WTC11 (cell line): Measurements from ENCODE around the gene SORCS2.

Source experiments
- ATF2 ChIP-seq: sonication (generic); formaldehyde crosslinking; IDR thresholded peaks from 2 replicates; pipeline ENCODE4 v1.8.1; 2022; ENCODE audit warnings: low read depth, missing genetic modification reagents, borderline replicate concordance
- CTCF ChIP-seq: fragments of 200-600 bp; IDR thresholded peaks from 2 replicates; pipeline ENCODE4 v1.8.0; 2022; ENCODE audit warnings: antibody characterized with exemption
- E2F1 ChIP-seq: sonication (generic); formaldehyde crosslinking; IDR thresholded peaks from 2 replicates; pipeline ENCODE4 v1.8.0; 2022; ENCODE audit warnings: mild to moderate bottlenecking, missing genetic modification reagents
- ESRRA ChIP-seq: sonication (generic); formaldehyde crosslinking; IDR thresholded peaks from 2 replicates; pipeline ENCODE4 v1.8.1; 2022; ENCODE audit warnings: mild to moderate bottlenecking, missing genetic modification reagents, borderline replicate concordance
- FOXP1 ChIP-seq: sonication (generic); formaldehyde crosslinking; IDR thresholded peaks from 2 replicates; pipeline ENCODE4 v1.8.0; 2022; ENCODE audit warnings: missing genetic modification reagents, mild to moderate bottlenecking, moderate library complexity, borderline replicate concordance
- SP1 ChIP-seq: sonication (generic); formaldehyde crosslinking; conservative IDR thresholded peaks from 2 replicates; pipeline ENCODE4 v1.8.1; 2022; ENCODE audit warnings: missing genetic modification reagents
- TCF7 ChIP-seq: sonication (generic); formaldehyde crosslinking; IDR thresholded peaks from 2 replicates; pipeline ENCODE4 v1.8.0; 2022; ENCODE audit warnings: mild to moderate bottlenecking, low read depth, missing genetic modification reagents, moderate library complexity
- TEAD1 ChIP-seq: sonication (generic); formaldehyde crosslinking; IDR thresholded peaks from 2 replicates; pipeline ENCODE4 v1.8.0; 2022; ENCODE audit warnings: mild to moderate bottlenecking, missing genetic modification reagents
- ZNF121 ChIP-seq: sonication (generic); formaldehyde crosslinking; IDR thresholded peaks from 2 replicates; pipeline ENCODE4 v1.8.0; 2023; ENCODE audit warnings: missing genetic modification reagents
- ZNF232 ChIP-seq: sonication (generic); formaldehyde crosslinking; IDR thresholded peaks from 2 replicates; pipeline ENCODE4 v1.8.0; 2022; ENCODE audit warnings: mild to moderate bottlenecking, missing genetic modification reagents

GRCh38 chr4:7150036-7150635 lies 42.2 kb upstream of the SORCS2 start:
- TF ChIP-seq SP1 (CRISPR knock-in tag) (no peak), E2F1 (CRISPR knock-in tag) (no peak), CTCF (no peak), ZNF121 (CRISPR knock-in tag) (no peak), ESRRA (CRISPR knock-in tag) (no peak), ATF2 (no peak), TCF7 (CRISPR knock-in tag) (no peak), ZNF232 (CRISPR knock-in tag) (no peak), TEAD1 (CRISPR knock-in tag) (no peak), FOXP1 (CRISPR knock-in tag) (no peak)
